ENCODE data around the gene WNT1.

WNT1 gene

GRCh38 chr12:48958049-48958388 is 20.1 kb upstream of the WNT1 start:
- H3K36me3 ChIP-seq = peaks cover 20% of the 10 kb centered on the region
- peak overlapping the region; percentile 96 for H3K4me2 ChIP-seq
- peak overlapping the region; percentile 83 for H3K9ac ChIP-seq
- H3K27ac ChIP-seq = 0 out of 2 replicates have a peak overlapping the region, but pooled peaks have one; percentile 8
- H3K9me3 ChIP-seq = no peaks in the 10 kb centered on the region
- no peak for TF ChIP-seq Cebpa-rat (IDR thresholded peaks at IDR 0.05)
- H3K27me3 ChIP-seq = no peaks in the 10 kb centered on the region
- peaks cover 36% of the 10 kb centered on the region for H4K20me1 ChIP-seq
- H3K4me1 ChIP-seq = peaks cover 38% of the 10 kb centered on the region
- peak overlapping the region; percentile 81 for H3K4me3 ChIP-seq

- Histone ChIP-seq H3K4me1 (peaks cover 18% of the 10 kb centered on the region), H3K4me3 (no peak overlapping the region), H4K20me1 (peaks cover 8% of the 10 kb centered on the region), H3K9ac (no peak overlapping the region), H3K4me2 (no peak overlapping the region), H3K36me3 (0 out of 2 replicates have a peak, but pooled peaks cover under 1% of the 10 kb centered on the region), H3K9me3 (no peaks in the 10 kb centered on the region), H3K27ac (no peak overlapping the region), H3K27me3 (peaks cover 11% of the 10 kb centered on the region)
- TF ChIP-seq Cebpa-rat (IDR thresholded peaks at IDR 0.05) = no peak
Observed at GRCh38 chr12:48960834-48961233, 17.3 kb upstream of the WNT1 start.

GRCh38 chr12:48961331-48961730 is 16.8 kb upstream of the WNT1 start:
- no peak for TF ChIP-seq Cebpa-rat (IDR thresholded peaks at IDR 0.05)
- Histone ChIP-seq H3K9ac (no peak overlapping the region), H3K9me3 (no peaks in the 10 kb centered on the region), H3K27me3 (peaks cover 16% of the 10 kb centered on the region), H3K4me1 (peaks cover 17% of the 10 kb centered on the region), H4K20me1 (peaks cover 3% of the 10 kb centered on the region; the same call in 1 of the 2 replicates), H3K27ac (no peak overlapping the region), H3K36me3 (no peaks in the 10 kb centered on the region), H3K4me3 (no peak overlapping the region), H3K4me2 (no peak overlapping the region)

- Histone ChIP-seq H3K4me2 (no peak overlapping the region), H3K4me1 (peaks cover 18% of the 10 kb centered on the region), H3K9me3 (no peaks in the 10 kb centered on the region), H3K27me3 (peaks cover 20% of the 10 kb centered on the region), H4K20me1 (no peaks in the 10 kb centered on the region), H3K4me3 (no peak overlapping the region), H3K27ac (no peak overlapping the region), H3K36me3 (no peaks in the 10 kb centered on the region), H3K9ac (no peak overlapping the region)
- no peak for TF ChIP-seq Cebpa-rat (IDR thresholded peaks at IDR 0.05)
Observed at GRCh38 chr12:48961801-48962200, 16.3 kb upstream of the WNT1 start.

GRCh38 chr12:48965298-48965838 is 12.8 kb upstream of the WNT1 start:
- Histone ChIP-seq H4K20me1 (peaks cover 26% of the 10 kb centered on the region), H3K4me3 (no peak overlapping the region), H3K4me2 (0 out of 2 replicates have a peak overlapping the region, but pooled peaks have one; percentile 37), H3K36me3 (no peaks in the 10 kb centered on the region), H3K27me3 (peaks cover 55% of the 10 kb centered on the region), H3K27ac (no peak overlapping the region), H3K9ac (no peak overlapping the region), H3K4me1 (peaks cover 23% of the 10 kb centered on the region), H3K9me3 (no peaks in the 10 kb centered on the region)
- no peak for TF ChIP-seq Cebpa-rat (IDR thresholded peaks at IDR 0.05)

- peak overlapping the region; percentile 37 for H3K4me2 ChIP-seq
- H4K20me1 ChIP-seq = peaks cover 36% of the 10 kb centered on the region
- no peak for TF ChIP-seq Cebpa-rat (IDR thresholded peaks at IDR 0.05)
Observed at GRCh38 chr12:48966177-48966895, 11.8 kb upstream of the WNT1 start.

GRCh38 chr12:48967991-48968390 is 10.1 kb upstream of the WNT1 start:
- H3K4me2 ChIP-seq = no peak overlapping the region
- no peaks in the 10 kb centered on the region for H3K36me3 ChIP-seq
- no peak overlapping the region for H3K9ac ChIP-seq
- H3K27ac ChIP-seq = no peak overlapping the region
- peaks cover 45% of the 10 kb centered on the region for H3K4me1 ChIP-seq
- H3K27me3 ChIP-seq = peaks cover 82% of the 10 kb centered on the region
- peaks cover 52% of the 10 kb centered on the region for H4K20me1 ChIP-seq
- no peaks in the 10 kb centered on the region for H3K9me3 ChIP-seq
- H3K4me3 ChIP-seq = no peak overlapping the region
- no peak for TF ChIP-seq Cebpa-rat (IDR thresholded peaks at IDR 0.05)

More at GRCh38 chr12:48966177-48966895, 11.8 kb upstream of the WNT1 start:
- H3K4me1 ChIP-seq = peaks cover 29% of the 10 kb centered on the region
- no peaks in the 10 kb centered on the region for H3K9me3 ChIP-seq
- no peaks in the 10 kb centered on the region for H3K36me3 ChIP-seq
- H3K27ac ChIP-seq = no peak overlapping the region
- H3K27me3 ChIP-seq = peaks cover 65% of the 10 kb centered on the region
- no peak overlapping the region for H3K9ac ChIP-seq
- H3K4me3 ChIP-seq = no peak overlapping the region

- peaks cover 86% of the 10 kb centered on the region for H3K27me3 ChIP-seq
- H3K4me1 ChIP-seq = peaks cover 45% of the 10 kb centered on the region
- H3K4me3 ChIP-seq = no peak overlapping the region
- TF ChIP-seq Cebpa-rat (IDR thresholded peaks at IDR 0.05) = no peak
- H4K20me1 ChIP-seq = peaks cover 57% of the 10 kb centered on the region
- H3K27ac ChIP-seq = no peak overlapping the region
- 0 out of 2 replicates have a peak, but pooled peaks cover under 1% of the 10 kb centered on the region for H3K9me3 ChIP-seq
- no peak overlapping the region for H3K4me2 ChIP-seq
- H3K36me3 ChIP-seq = no peaks in the 10 kb centered on the region
- H3K9ac ChIP-seq = no peak overlapping the region
Observed at GRCh38 chr12:48968467-48968866, 9.7 kb upstream of the WNT1 start.

GRCh38 chr12:48969160-48969771 is 8.9 kb upstream of the WNT1 start:
- no peak for TF ChIP-seq Cebpa-rat (IDR thresholded peaks at IDR 0.05)
- Histone ChIP-seq H3K4me3 (0 out of 2 replicates have a peak overlapping the region, but pooled peaks have one; percentile 13), H3K9me3 (peaks cover 9% of the 10 kb centered on the region; the same call in 1 of the 2 replicates), H3K9ac (no peak overlapping the region), H3K4me2 (peak overlapping the region; percentile 36; the same call in 1 of the 2 replicates), H3K27me3 (peaks cover 94% of the 10 kb centered on the region), H3K36me3 (no peaks in the 10 kb centered on the region), H3K4me1 (peaks cover 45% of the 10 kb centered on the region), H3K27ac (no peak overlapping the region), H4K20me1 (peaks cover 65% of the 10 kb centered on the region)
